ENCODE measurements around the gene ANKRD40CL.

DNA sequence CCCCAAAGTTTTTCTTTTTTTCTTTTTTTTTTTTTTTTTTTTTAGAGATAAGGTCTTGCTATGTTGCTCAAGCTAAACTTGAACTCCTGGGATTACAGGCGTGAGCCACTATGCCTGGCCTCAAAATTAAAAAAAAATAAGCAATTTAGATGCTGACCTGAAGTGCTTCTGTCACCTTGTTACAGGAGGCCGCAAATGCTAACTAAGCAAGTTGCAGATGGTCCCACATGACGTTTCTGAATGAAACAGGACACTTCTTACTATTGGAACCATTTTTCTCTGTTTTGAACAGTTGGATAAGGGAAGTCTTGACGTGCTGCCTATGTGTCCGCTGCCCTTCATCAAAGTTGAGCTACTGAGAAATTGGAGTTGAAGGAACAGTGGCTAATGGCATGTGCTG lies 8.8 kb downstream of the ANKRD40CL start:
- TF ChIP-seq CTCF (IDR thresholded peaks at IDR 0.05) (no peak), ZFX (IDR thresholded peaks at IDR 0.05; ENCODE audit: borderline replicate concordance) (no peak)
